HUDEP-2 (cell line): ENCODE measurements around the gene INTS14.
A peak's percentile ranks its signal among the peaks of the same experiment; 100 is the strongest.
"Not testable (repeated sequence)": the region's sequence is repeated elsewhere in the genome, so short reads cannot be mapped to it uniquely, and the experiment has no call there.

Experiments used
- DNase-seq, 76 experiments: peaks; one replicate each; lab custom pipeline; 2025; ENCODE audit not compliant: unreplicated experiment in 76 of 76; lab: John Stamatoyannopoulos, UW

Gene INTS14

GRCh38 chr15:65632780-65633375 is 21.9 kb upstream of the INTS14 start:
- DNase-seq = no peak

- DNase-seq = no peak
These were observed 20.6 kb upstream of the INTS14 start for GRCh38 chr15:65631503-65631902.

DNA sequence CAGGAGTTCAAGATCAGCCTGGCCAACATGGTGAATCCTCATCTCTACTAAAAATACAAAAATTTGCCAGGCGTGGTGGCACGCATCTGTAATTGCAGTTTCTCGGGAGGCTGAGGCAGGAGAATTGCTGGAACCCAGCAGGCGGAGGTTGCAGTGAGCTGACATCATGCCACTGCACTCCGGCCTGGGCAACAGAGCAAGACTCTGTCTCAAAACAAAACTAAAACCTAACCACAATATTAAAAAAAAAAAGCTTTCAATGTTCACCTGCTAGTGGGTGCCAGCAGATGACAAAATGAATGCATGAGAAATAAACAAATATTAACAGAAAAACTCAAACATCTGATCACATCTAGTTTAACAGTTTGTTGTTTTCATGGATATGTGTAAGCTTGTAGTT is 19.8 kb upstream of the INTS14 start:
- no peak for DNase-seq

GRCh38 chr15:65629548-65629947 is 18.6 kb upstream of the INTS14 start:
- DNase-seq = no peak

DNA sequence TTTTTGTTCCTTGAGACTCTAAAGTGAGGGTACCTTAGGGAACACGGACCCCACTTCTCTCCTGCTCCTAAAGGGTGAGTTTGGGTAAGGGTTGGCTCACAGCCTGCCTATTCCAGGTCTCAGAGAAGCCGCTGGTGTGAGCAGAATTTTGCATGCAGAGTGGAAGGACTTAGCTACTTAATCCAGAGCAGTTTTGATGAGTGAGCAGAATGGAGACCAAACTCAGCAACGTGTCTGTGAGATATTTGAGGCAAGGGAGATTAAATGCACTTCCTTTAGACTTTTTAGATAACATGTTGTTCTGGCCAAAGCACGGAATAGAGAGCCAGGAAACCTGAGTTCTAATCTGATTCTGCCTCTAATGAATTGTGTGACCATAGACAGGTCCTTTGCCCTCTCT is 15.9 kb upstream of the INTS14 start:
- DNase-seq = no peak

DNA sequence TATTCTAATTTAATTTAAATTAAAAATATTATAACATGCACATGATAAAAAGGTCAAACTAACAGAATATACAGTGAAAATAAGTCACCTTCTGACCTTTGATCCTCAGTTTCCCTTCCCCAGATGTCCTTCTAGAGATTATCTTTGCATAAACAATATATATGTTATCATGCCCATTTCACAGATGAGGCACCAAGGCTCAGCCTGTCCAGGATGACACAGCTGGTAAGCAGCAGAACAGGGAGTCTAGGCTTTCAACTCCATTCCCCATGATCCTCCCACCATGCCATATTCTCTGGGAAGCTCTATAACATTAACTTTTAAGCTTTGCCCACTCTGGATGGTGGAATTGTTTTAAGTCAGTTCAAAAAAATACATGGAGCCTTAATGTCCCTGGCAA is 12.2 kb upstream of the INTS14 start:
- no peak for DNase-seq

DNA sequence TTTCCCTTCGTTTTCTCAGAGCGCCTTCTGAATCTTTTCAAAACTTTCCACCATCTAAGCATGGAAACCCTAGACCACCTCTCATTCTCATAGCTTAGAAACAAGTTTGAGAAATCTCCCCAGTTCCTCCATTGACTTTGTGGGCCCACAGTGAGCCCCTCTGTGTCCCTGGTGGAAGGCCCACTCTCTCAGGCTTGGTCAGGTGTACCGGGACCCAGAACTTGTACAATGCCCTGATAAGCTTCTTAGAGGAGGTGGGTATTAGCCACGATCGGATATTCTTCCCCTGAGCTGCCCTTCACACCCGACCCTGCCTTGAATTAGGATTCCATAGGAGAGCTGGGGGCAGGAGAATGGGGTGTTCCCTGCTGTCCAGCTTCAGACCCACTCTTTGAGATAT is 10.7 kb upstream of the INTS14 start, which contains the start of gene SLC24A1:
Gene SLC24A1 (plus strand): TSS at position 301 of the 400 bp plus-strand sequence. CDS start 2,143 bp downstream, outside the sequence.
- no peak for DNase-seq

- DNase-seq = no peak
These were observed 9.9 kb upstream of the INTS14 start for GRCh38 chr15:65620833-65621232.

DNA sequence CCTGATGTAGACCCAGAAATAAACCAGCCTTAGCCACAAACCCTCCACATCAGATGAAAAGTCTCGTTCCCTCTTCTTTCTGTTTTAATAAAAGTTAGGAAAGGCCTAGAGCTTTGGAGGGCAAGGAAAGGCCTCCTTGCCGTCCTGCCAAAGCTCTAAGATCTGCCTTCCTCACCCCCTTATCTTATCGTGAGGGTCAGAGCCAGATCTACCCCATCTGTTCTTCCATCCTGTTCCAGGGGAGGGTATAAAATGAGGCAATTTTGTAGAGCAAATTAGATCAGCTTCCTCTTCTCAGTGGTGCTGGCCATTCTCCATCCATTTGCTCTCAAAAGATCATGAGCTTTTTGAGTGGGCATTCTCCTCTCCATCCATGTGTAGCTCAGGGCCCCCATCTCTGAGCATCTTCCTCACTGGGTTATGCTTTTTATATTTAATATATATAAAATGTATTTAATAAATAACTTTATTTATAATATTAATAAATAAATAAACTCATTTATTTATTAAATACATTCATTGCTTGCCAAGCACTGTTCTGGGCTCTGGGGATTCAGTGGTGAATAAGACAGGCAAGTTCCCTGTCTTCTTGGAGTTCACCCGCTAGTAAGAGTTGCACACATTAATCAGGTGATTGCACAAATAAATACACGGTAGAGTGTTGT is 8.8 kb upstream of the INTS14 start:
- peak in 15 of 76 experiments; percentile 5 to 56 (median 18) for DNase-seq

DNA sequence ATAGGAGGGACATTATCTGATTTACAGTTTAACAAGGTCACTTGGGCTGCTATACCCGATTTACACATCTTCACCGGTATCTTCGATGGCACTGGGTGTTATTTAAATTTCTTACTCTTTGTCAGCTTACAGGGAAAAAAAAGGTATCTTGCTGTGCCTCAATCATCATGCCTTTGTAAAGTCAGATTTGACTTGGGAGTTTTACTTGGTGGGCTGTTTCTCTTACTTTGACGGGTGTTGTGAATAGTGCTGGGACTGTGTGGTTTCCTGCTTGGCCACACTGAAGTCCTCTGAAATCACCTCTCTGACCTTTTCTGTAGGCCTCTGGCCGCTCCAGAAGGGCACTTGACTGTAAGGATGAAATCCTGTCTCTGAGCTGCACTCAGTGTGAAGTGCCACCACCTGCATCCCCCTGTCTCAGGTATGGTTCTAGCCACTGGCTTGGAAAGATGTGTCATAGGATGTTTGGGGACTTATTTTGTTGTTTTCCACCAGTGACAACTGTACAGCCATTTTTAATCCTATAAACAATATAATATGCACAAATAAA is 7.7 kb upstream of the INTS14 start:
- DNase-seq = no peak

DNA sequence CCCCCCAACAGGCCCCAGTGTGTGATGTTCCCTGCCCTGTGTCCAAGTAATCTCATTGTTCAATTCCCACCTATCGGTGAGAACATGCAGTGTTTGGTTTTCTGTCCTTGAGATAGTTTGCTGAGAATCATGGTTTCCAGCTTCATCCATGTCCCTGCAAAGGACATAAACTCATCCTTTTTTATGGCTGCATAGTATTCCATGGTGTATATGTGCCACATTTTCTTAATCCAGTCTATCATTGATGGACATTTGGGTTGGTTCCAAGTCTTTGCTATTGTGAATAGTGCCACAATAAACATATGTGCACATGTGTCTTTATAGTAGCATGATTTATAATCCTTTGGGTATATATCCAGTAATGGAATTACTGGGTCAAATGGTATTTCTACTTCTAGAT is 5.0 kb upstream of the INTS14 start:
- DNase-seq = not testable (repeated sequence)

- no peak for DNase-seq
These were observed 2.2 kb upstream of the INTS14 start for GRCh38 chr15:65612949-65613744.

GRCh38 chr15:65612616-65612946 is 1.6 kb upstream of the INTS14 start:
- DNase-seq = no peak

- DNase-seq = no peak
These were observed 1.1 kb upstream of the INTS14 start for GRCh38 chr15:65611888-65612615.

DNA sequence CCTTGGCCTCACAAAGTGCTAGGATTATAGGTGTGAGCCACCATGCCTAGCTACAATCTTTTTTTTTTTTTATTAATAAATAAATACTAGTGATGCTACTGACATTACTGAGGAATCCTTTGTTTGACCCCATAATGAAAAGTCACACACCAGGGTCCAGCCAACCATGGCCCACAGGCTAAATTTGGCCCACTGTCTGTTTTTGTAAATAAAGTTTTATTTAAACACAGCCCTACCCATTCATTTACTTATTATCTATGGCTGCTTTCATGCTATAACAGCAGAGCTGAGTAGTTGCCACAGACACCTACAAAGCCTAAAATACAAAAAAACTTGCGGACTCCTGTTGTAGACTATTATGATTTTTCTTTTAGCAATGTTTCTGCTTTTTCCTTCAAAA is 7.4 kb downstream of the INTS14 start:
- DNase-seq = no peak

GRCh38 chr15:65603134-65603533 is 7.8 kb downstream of the INTS14 start:
- no peak for DNase-seq

GRCh38 chr15:65599677-65600076 is 11.3 kb downstream of the INTS14 start:
- DNase-seq = no peak

DNA sequence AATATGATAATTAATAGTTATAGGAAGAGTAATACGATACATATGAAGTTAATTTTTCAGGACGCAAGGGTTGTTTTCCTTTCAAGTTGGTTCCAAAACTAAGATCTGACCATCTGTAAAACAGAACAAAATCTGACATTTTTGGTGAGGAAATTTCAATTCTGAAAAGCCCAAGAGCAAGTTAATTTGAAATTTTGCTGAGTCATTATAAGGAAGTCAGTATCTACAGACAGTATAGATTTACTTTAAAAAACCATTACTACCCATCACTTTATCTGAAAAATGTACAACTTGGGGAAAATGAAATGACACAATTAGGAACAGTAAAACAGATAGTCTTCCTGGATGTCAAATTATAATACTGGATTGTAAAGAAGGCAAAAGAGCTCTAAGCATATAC is 12.5 kb downstream of the INTS14 start:
- DNase-seq = no peak

- DNase-seq = peak in 3 of 76 experiments; percentile 13 to 21 (median 17)
These were observed 15.0 kb downstream of the INTS14 start for GRCh38 chr15:65595960-65596359.

- DNase-seq = no peak
These were observed 23.8 kb downstream of the INTS14 start for GRCh38 chr15:65587094-65587493.

DNA sequence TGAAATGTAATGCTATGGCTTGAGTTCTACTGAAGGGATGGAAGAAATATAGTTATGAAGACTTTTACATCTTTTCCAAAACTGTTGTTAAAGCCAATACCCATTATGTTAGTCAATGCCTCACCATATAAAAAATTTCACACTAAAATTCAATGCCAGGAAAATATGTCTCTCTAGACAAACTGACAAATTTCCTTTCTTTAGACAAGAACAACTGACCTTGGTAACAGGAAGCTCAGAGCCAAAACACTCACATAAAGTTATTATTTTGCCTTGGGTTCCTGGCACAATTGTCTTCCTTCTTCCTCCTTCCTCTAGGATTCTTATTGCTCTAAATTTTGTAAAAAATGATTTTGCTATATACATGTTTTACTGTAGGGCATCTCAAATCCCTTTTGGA is 26.7 kb downstream of the INTS14 start:
- DNase-seq = no peak
